Loucy (cell line): ENCODE data around the gene DPF3.

Experiments used
- H2AFZ ChIP-seq: fragments of 200-600 bp; sonication (generic); 2 replicates; pipeline ENCODE4 v1.6.0; 2016; ENCODE audit warnings: antibody characterized with exemption, mild to moderate bottlenecking, low read length, moderate library complexity
- H3F3A ChIP-seq: fragments of 200-600 bp; 2 replicates; pipeline ENCODE4 v1.6.0; 2016; ENCODE audit warnings: antibody characterized with exemption, low read depth, mild to moderate bottlenecking
- H3K27me3 ChIP-seq: fragments of 200-600 bp; sonication (generic); 2 replicates; pipeline ENCODE4 v1.6.1; 2014; ENCODE audit warnings: low read length, mild to moderate bottlenecking; ENCODE audit not compliant: insufficient read depth, poor library complexity, severe bottlenecking
- H3K36me3 ChIP-seq: fragments of 200-600 bp; sonication (generic); 2 replicates; pipeline ENCODE4 v1.6.1; 2016; ENCODE audit warnings: low read length; ENCODE audit not compliant: insufficient read depth
- H3K4me1 ChIP-seq: fragments of 200-600 bp; sonication (generic); 2 replicates; pipeline ENCODE4 v1.5.1; 2014; ENCODE audit warnings: low read length, mild to moderate bottlenecking; ENCODE audit not compliant: insufficient read depth, poor library complexity, severe bottlenecking
- H3K4me2 ChIP-seq: fragments of 200-600 bp; sonication (generic); 2 replicates; pipeline ENCODE4 v1.6.0; 2014; ENCODE audit warnings: antibody characterized with exemption, low read length, low read depth, mild to moderate bottlenecking; ENCODE audit not compliant: poor library complexity, severe bottlenecking
- H3K4me3 ChIP-seq: fragments of 200-600 bp; sonication (generic); 2 replicates; pipeline ENCODE4 v1.5.1; 2014; ENCODE audit warnings: low read length, mild to moderate bottlenecking, mixed read lengths; ENCODE audit not compliant: poor library complexity, severe bottlenecking
- H3K79me2 ChIP-seq: fragments of 200-600 bp; sonication (generic); 2 replicates; pipeline ENCODE4 v1.6.1; 2014; ENCODE audit warnings: low read length; ENCODE audit not compliant: insufficient read depth
- H3K9ac ChIP-seq: fragments of 200-600 bp; sonication (generic); 2 replicates; pipeline ENCODE4 v1.6.0; 2014; ENCODE audit warnings: mild to moderate bottlenecking, low read depth, low read length, moderate library complexity; ENCODE audit not compliant: poor library complexity, severe bottlenecking
- H3K9me2 ChIP-seq: fragments of 200-600 bp; sonication (generic); replicated peaks from 2 replicates; pipeline ENCODE4 v1.6.1; 2016; ENCODE audit warnings: low read depth, low read length, mixed read lengths
- H3K9me3 ChIP-seq: fragments of 200-600 bp; sonication (generic); 2 replicates; pipeline ENCODE4 v1.6.1; 2014; ENCODE audit warnings: mild to moderate bottlenecking, antibody characterized with exemption, low read length, low read depth; ENCODE audit not compliant: insufficient read depth
- H4K20me1 ChIP-seq: fragments of 200-600 bp; sonication (generic); 2 replicates; pipeline ENCODE4 v1.6.0; 2014; ENCODE audit warnings: antibody characterized with exemption, low read length, mild to moderate bottlenecking; ENCODE audit not compliant: insufficient read depth, poor library complexity, severe bottlenecking
- EZH2phosphoT487 ChIP-seq: fragments of 200-600 bp; IDR thresholded peaks from 2 replicates; pipeline ENCODE4 v1.6.1; 2018; ENCODE audit warnings: antibody characterized with exemption, mild to moderate bottlenecking, moderate library complexity, borderline replicate concordance
- TF ChIP-seq, protein P1 (sequence below): fragments of 200-600 bp; sonication (generic); conservative IDR thresholded peaks from 2 replicates; pipeline ENCODE4 v1.5.1; 2014; ENCODE audit warnings: mild to moderate bottlenecking, antibody characterized with exemption, low read length

The DPF3 gene

DNA sequence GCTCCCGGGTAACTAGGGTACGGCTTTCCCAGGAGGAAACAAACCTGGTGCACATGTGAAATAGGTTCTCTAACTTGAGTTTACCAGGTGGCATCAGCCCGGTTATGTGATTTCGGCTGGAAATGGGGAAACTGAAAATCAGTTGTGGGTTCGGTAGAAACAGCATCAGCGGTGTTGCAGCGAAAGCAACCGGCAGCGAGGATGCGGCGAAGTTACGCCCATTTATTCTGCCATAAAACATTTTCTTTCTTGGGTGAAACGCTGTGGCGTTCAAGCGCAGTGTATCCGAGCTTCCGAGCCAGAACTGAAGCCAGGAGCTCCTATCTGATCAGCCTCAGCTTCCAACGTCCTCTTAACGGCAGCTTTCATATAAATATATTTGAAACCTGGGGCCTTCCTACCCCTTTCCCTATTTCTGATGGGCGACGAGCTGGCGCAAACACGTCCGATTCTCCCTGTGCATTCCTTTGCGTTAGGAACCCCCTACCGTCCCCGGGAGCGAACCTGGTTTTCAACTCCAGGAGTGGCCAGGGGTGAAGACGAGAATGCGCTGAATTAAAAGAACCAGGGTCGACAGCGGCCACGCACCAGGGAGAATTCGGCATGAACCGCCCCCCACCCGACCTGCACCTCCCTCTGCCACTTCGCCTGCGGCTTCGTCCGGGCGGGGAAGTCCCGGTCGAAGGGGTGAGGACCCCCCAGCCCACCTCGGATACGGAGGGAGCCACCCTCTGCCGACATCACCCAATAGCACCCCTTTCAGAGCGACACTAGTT is 1.6 kb downstream of the DPF3 start:
- peak overlapping the region; percentile 94 for H3K4me3 ChIP-seq
- no peaks in the 10 kb centered on the region; the same call in 1 of the 2 replicates for H3F3A ChIP-seq
- no peak overlapping the region for H2AFZ ChIP-seq
- TF ChIP-seq EZH2phosphoT487, result no peak
- TF ChIP-seq, protein P1, sequence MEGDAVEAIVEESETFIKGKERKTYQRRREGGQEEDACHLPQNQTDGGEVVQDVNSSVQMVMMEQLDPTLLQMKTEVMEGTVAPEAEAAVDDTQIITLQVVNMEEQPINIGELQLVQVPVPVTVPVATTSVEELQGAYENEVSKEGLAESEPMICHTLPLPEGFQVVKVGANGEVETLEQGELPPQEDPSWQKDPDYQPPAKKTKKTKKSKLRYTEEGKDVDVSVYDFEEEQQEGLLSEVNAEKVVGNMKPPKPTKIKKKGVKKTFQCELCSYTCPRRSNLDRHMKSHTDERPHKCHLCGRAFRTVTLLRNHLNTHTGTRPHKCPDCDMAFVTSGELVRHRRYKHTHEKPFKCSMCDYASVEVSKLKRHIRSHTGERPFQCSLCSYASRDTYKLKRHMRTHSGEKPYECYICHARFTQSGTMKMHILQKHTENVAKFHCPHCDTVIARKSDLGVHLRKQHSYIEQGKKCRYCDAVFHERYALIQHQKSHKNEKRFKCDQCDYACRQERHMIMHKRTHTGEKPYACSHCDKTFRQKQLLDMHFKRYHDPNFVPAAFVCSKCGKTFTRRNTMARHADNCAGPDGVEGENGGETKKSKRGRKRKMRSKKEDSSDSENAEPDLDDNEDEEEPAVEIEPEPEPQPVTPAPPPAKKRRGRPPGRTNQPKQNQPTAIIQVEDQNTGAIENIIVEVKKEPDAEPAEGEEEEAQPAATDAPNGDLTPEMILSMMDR, result 0 out of 2 replicates have a peak, but pooled peaks have one; percentile 8
- H3K9ac ChIP-seq, result peak overlapping the region; percentile 82
- H3K27me3 ChIP-seq, result no peaks in the 10 kb centered on the region
- H3K79me2 ChIP-seq, result peaks cover 82% of the 10 kb centered on the region
- peak overlapping the region; percentile 90 for H3K4me2 ChIP-seq
- peaks cover 56% of the 10 kb centered on the region for H3K4me1 ChIP-seq
- H3K36me3 ChIP-seq, result peaks cover under 1% of the 10 kb centered on the region; the same call in 1 of the 2 replicates
- H4K20me1 ChIP-seq, result peaks cover 62% of the 10 kb centered on the region
- no peaks in the 10 kb centered on the region for H3K9me3 ChIP-seq
- no peaks in the 10 kb centered on the region for H3K9me2 ChIP-seq

DNA sequence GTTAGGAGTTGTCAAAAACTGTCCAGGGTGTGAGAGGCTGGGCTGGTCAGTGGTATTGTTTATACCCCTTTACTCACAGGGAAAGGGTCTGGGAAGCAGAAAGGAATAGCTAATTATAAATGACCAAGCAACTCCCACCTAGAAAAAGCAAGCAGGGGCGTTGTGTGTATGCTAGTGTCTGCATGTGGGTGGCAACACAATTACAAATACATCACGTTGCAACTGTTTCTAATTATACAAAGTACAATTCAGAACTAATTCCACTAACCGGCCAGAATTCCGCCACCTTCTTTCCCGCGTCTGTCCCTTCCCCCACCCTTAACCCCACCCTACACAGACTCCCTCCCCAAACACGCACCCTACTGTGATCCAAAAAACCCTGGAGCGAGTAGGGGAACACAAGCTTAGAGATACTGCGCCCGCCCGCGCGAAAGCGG is 2.2 kb downstream of the DPF3 start:
- H3K79me2 ChIP-seq, result peaks cover 88% of the 10 kb centered on the region
- TF ChIP-seq, protein P1, result no peak
- no peak for TF ChIP-seq EZH2phosphoT487
- no peak overlapping the region for H2AFZ ChIP-seq
- H3K9me2 ChIP-seq, result no peaks in the 10 kb centered on the region
- H3F3A ChIP-seq, result no peaks in the 10 kb centered on the region; the same call in 1 of the 2 replicates
- peaks cover 2% of the 10 kb centered on the region; the same call in 1 of the 2 replicates for H3K36me3 ChIP-seq
- H3K4me1 ChIP-seq, result peaks cover 61% of the 10 kb centered on the region
- H3K4me3 ChIP-seq, result peak overlapping the region; percentile 94
- H3K4me2 ChIP-seq, result peak overlapping the region; percentile 90
- no peaks in the 10 kb centered on the region for H3K9me3 ChIP-seq
- H4K20me1 ChIP-seq, result peaks cover 67% of the 10 kb centered on the region
- no peaks in the 10 kb centered on the region for H3K27me3 ChIP-seq
- peak overlapping the region; percentile 82 for H3K9ac ChIP-seq

DNA sequence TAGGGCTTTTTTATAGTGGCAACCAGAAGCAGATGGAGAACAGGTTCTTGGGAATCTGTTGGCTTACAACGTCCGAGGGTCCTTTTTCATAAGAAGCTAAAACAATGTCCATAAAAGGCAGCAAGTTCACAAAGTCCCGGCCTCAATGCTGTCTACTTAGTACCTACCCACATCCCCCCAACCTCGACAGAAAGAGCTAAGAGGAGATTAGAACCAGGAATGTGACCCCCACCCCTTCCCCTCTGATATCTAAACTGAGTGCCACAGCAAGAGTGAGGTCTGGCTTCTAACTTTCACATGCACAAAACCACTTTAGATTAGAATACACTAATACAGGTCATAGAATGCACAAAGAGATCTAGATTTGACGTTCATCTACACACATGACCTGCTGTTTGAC is 4.5 kb downstream of the DPF3 start:
- no peaks in the 10 kb centered on the region for H3K27me3 ChIP-seq

More for the DNA sequence above, 4.5 kb downstream of the DPF3 start:
- peaks cover 97% of the 10 kb centered on the region for H3K79me2 ChIP-seq
- no peaks in the 10 kb centered on the region for H3K9me3 ChIP-seq
- peak overlapping the region; percentile 82 for H3K9ac ChIP-seq
- H3F3A ChIP-seq, result no peaks in the 10 kb centered on the region; the same call in 1 of the 2 replicates
- H3K4me1 ChIP-seq, result peaks cover 50% of the 10 kb centered on the region
- peaks cover 5% of the 10 kb centered on the region; the same call in 1 of the 2 replicates for H3K36me3 ChIP-seq
- peak overlapping the region; percentile 90 for H3K4me2 ChIP-seq
- H2AFZ ChIP-seq, result no peak overlapping the region
- H3K4me3 ChIP-seq, result peak overlapping the region; percentile 94
- TF ChIP-seq, protein P1, result no peak
- TF ChIP-seq EZH2phosphoT487, result no peak
- H4K20me1 ChIP-seq, result peaks cover 84% of the 10 kb centered on the region
- H3K9me2 ChIP-seq, result no peaks in the 10 kb centered on the region
